DMS79 treated with DMSO at 0.1 percent for 48 hours (cell line): Measurements from ENCODE around the gene RGS6.

ENCODE experiments used
- DNase-seq: peaks from one replicate; lab custom pipeline; 2025; lab: John Stamatoyannopoulos, UW

RGS6 gene

DNA sequence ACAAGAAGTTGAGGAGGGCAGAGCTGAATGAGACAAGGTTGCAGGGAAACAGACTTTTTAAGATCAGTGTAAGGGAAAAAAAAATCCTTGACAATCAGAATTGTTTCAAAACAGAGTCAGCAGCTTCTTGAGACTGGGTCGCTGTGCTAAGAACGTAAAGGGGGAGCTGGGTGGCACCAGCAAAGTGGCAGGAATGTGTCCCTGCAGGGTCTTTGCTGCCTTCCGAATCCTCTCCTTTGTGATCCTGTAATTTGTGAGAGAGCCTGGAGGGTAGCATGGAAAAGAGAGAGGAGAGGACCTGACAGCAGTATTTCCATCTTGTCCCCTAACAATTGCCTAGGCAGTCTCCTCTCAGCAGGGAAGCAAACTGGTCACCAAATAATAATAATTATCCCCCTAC lies 472.8 kb downstream of the RGS6 start:
- no peak for DNase-seq

DNA sequence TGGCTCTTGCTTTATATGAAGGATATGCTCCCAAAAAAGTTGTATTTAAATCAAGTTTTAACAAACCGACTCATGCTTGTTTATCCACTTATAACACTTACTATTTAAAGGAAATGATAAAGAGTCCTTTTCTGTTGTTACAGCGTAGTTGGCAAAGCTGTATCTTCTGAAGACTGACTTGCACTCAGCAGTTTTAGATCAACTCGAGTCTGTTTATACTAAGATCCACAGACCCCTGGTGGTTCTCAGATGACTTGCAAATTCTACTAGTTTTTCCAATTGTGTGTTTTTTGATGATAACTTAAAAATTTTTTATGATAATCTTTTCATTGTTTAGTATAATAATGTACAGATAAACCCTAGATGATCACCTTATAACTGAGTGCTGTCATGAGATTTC lies 475.8 kb downstream of the RGS6 start:
- no peak for DNase-seq

DNA sequence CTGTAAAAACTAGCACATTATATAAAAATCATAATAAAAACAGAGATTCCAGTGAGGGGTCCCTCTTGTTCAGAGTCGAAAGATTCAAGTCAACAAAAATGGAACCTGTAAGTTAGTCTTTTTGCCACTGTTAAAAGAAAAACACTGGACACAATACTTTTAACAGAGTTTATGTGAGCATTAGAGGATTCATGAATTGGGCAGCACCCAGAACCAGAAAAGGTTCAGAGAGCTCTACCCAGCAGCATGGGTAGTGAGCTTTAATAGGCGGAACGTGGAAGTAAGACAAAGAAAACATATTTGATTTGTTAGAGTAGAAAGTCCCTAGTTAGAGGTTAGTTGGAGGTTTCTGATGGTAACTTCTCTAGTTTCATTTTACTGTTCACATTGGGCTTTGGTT lies 476.8 kb downstream of the RGS6 start:
- DNase-seq: no peak

DNA sequence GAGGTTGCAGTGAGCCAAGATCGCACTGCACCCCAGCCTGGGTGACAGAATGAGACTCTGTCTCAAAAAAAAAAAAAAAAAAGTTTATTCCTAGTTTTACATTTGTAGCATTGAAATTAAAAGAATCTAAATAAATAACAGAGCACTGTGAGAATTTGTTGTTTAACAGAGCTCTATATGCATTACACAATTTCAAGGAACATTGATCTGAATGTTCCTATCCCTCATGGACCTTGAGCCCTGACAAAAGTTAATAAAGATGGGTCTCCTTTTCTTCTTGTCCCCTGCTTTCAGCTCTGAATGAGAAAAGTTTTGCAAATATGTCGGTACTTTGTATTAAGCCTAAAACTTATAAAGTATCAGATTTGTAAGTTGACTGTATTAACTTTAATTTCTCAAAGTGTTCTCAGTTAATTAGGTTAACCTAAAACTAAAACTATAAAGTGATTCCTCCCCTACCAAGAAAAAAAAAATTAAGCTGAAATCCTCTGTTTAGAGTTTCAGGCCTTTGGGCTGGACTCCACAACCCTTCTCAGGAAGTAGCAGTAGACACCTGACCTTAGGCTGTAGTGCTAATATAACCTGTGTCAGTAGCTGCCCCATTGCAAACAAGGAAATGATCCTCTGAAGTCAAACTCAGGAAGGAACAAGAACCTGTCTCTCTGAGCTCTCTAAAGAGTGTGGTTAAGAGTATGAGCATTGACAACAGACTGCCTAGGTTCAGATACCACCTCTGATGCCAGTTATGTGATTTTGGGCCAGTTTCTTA lies 484.0 kb downstream of the RGS6 start:
- DNase-seq: no peak

DNA sequence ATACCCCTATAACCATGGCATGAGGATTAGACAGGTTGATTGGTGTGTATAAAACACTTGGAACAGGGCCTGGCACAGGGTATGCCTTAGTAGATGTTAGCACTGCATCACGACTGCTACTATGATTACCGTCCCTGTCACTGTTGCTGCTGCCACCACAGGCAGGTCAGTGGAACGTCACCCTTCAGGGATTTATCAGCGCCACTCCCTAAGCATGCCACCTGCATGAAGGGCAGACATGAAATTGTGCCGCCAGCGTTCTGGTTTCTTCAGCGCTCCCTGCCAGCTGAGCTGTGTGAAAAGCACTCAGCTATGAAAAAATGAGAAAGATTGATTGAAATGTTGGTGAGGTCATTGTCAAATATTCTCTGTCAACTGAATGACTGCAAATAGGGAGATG lies 484.7 kb downstream of the RGS6 start:
- DNase-seq: no peak

DNA sequence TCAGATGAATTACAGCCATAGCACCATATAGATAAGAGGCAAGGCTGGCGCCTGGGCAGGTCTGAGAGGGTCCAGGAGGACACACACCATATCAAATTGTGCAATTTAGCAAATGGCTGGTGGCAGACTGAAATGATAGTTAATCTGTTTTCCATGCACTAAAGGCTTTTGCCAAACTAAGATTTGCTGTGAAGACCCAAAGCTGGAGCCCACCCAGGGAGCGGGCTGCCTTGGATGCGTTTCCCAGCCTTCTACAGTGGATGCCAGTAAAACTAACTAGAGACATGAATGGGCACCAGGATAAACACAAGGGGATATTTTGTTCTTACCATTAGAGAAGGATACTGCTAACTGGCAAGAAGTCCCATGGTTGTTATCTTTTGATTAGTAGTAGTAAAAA lies 486.6 kb downstream of the RGS6 start:
- no peak for DNase-seq

DNA sequence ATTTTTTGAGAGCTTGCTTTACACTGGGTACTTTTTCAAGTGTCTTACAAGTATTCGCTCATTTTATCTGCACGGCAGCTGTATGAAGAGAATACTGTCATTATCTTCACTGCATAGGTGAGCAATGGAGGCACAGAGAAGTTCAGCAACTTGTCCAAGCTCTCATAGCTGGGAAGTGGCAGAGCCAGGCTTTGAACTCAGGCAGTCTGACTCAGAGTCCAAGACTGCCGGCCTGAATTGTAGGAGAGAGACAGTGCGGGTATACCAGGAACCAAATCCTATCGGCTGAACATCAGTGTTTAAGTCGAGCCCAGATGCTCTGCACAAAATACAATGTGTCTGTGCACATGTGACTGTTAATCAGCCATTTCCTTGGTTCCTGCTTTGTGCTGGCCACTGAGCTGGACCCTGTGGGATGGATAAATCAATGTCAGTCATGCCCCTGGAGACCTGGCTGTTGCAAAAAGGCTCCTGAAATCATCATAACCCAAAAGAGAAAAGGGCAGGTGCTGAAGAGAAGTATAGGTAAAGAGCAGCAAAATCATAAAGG lies 487.1 kb downstream of the RGS6 start:
- DNase-seq: no peak

DNA sequence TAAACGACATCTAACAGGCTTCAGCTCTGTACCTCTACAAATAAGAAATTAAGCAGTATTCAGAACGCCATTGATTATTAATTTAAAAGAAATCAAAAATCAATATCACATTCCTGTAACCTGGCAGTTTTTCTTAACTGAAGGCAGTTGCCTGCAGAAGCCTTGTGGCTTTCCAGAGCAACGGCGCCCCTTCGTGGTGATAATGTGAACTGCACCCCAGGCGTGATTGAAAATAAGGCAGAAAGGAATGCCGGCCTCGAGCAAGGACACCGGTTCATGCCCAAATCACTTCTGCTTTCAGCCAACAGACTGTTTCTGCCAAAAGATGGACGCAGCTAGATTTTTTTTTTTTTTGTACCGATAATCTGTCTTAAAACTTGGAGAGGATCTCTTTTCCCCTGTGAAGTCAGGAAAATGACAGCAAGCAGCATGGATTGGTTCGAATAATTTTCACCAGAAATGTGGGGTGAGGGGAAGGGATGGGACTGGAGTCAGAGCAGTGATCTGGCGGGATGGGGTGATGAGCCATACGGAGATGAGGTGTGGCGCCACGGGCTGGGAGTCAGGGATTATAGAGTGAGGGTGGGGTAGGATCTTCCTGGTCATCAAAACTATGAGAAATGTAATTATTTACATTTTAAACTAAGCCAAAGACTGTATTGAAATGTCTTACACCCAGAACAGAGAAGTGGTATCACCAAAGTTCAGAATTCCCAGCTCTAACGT lies 488.7 kb downstream of the RGS6 start:
- peak; percentile 78 for DNase-seq

DNA sequence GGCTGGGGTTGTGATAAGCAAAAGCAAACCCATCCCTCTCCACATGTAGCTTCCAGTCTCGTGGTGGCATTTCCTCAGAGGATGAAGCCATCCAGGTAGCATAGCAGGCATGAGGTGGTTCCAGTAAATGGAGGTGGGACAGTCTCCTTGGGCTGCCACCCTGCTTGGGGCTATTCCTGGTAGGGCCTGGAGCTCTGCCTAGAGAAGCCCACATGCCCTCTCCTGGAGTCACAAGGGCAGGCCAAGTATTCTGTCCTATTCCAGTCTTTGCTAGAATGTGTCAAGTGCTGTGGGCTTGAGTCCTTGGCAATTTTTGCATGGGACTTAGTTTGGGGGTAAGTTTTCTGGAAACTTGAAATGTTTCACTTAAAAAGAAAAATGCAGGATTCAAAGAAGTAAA lies 491.7 kb downstream of the RGS6 start:
- no peak for DNase-seq

DNA sequence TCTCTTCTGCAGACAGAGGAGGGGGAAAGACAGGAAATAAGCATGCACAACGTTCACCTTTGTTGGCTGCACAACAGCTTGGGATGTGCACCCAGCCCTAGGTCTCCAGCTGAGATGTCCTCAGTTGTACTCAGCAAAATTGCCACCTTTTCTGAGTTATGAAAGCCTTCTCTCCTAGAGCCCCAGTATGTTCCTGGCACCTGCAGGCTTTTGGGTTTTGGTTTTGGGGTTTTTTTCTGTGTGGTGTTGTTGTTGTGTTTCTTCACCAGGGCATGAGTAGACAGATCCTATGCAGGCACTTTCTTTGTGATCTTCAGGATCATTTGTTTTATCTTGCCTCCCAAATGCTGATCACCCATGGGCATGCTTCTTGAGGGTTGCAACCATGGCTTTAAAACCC lies 498.2 kb downstream of the RGS6 start:
- no peak for DNase-seq

DNA sequence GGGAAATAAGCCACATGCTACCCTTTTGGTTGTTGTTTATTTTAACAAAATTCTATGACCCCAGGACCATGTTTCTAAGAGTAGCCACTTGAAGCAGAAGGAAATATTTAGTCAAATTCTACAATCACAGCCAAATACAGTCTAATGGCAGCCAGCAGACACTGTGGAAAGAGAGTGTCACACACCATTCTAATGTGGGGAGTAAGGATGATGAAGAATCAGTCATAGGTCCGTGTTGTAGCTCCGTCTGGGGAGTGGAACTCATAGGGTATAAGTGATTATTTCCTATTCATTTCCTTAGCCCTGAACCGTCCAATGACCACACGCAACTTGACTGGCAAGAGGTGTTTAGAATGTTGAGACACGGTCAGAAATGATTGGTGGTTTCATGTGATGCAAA lies 500.5 kb downstream of the RGS6 start:
- no peak for DNase-seq

DNA sequence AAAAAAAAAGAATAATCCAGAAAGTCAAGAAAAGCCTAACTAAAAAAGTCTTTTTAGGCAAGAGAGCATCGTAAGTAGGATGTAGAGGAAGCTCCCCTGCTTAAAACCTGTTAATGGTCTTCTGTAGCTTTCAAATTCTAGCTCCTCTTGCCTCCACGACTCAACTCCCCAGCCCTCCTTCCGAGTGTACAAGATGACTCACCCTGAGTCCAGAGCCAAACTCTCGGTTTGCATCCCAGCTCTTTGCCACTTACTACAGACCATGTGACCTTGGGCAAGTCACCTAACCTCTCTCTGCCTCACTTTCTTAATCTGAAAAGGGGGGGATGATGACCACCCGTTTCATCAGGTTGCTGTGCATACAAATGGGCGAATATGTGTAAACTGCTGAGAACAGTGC lies 501.3 kb downstream of the RGS6 start:
- no peak for DNase-seq

DNA sequence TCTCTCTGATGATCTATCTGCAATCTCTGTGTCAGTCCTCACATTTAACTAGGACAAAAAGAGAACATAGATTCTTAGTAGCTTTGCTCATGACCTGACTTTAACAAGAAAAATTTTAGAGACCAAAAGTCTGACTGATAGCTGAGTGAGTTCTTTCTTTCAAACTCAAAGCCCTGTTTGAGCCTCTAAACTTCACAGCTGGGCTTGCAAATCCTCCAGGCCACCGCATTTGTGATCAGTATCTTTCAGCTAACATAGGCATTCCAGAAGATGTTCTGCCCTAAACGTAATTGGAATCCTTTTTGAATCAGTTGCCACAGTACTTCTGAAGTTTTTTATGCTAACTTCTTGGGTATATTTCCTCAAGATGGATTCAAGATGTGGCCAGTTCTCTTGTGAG lies 502.6 kb downstream of the RGS6 start:
- no peak for DNase-seq

DNA sequence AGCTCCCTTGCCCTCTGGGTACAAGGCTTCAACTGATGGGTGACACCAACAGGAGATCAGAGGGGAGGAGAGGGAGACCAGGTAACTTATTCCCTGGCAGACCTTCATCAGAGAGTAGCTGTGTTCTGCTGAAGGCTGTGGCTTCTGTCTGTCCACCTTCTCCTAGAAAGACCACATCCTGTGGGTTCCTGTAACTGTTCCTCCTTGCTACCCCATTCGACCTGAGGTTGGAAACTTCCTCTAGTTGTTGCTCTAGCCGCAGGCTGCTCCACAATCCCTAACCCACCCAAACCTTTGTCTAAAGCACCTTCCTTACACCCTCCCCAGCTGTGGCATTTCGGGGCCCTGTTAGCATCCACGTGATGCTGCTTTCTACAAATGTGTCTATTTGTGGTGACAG lies 507.5 kb downstream of the RGS6 start:
- no peak for DNase-seq

DNA sequence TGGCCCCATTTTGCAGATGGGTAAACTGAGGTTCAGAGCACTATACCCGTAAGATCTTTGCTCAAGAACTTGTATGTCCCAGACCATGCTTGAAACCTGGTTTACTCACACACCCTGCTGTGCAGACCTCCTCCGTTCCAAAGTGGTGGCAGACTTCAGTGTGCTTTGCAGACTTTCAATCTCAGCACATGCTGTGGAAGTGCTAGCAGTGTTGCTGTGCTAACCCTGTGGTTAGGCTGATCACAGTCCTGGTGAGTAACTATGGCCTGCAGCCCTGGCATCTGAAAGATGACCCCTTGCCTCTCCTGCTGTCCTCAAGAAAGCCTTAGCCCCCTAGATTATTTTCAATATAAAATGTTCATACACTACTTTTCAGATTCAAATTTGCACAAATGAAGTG lies 511.0 kb downstream of the RGS6 start:
- no peak for DNase-seq

DNA sequence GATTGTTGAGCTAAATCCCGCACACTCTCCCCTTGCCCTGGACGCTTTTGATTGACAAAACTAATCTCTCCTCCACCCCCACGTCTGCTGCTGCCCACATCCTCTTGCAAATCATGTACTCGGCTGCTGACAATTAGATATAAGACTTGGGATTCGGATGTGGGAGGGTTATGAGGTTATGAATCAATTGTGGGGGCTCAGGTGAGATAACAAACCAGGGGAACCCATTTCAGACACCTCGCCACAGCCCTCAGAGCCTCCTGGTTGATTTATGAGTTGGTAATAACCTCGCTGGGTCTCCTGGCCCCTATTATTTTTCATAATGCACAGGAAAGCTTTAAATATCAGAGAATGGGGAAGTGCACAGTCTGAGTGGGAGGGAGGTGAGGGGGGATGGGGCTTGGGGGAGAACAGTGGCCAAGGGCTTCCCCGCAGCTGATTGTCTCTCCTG lies 511.8 kb downstream of the RGS6 start:
- no peak for DNase-seq

DNA sequence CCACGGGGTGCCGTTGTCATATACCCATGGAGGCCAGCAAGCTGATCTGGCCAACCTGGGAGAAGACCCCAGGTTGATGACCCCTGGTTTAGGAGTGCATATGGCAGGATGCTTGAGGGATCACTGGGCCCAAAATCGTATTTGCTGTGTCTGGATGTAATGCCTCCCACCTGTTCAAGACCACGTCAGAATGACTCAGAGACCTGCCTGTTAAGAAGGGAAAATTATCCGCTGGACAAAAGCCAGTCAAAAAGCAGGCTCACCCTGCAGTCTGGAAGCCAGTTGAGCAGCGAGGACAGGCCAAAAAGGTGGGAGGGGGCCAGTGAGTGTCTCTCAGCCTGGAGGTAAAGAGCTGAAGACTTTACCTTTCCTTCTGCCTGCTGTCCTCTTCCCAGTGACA lies 512.5 kb downstream of the RGS6 start:
- DNase-seq: no peak

DNA sequence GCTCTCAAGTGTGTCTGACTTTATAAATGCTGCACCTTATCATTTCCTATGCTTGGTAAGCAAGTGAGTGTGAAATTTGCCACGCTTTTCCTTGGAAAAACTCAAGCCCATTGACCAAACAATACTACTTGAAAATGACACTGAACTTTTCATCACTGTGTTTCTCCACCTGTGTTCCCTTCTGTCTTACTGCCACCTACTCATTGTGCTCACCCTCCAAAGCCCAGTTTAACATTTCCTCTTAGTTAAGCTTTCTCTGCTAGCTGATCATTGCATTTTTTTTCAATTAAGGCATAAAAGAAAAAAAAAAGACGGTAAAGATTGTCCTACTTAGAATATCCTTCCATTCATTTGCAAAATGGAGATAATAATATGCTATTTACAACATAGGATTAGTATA lies 516.0 kb downstream of the RGS6 start:
- no peak for DNase-seq

DNA sequence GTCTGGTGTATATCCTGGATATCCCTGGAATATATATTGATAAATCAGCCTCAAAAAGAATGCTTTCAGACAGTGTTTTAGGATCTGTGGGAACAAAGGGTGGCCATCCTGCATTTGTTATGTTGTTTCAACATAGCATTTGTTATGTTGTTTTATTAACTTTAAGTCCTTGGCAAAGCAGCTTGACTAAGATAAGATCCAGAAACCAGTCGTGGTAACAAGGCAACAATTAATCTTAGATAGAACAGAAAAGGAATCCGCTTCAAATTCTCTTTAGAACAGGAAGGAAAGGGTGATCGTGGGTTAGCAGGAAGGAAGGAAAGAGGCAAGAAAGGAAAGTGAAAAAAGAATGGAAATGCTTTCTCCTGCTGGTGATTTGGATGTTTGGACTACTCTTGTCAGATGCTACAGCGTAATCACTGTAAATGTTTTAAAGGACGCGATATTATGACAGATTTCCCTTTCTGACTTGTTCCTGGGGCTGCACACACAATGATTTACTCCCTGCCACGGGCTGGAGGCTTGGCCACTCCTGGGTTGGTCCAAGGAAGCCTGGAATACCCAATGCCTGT lies 518.3 kb downstream of the RGS6 start:
- DNase-seq: no peak

DNA sequence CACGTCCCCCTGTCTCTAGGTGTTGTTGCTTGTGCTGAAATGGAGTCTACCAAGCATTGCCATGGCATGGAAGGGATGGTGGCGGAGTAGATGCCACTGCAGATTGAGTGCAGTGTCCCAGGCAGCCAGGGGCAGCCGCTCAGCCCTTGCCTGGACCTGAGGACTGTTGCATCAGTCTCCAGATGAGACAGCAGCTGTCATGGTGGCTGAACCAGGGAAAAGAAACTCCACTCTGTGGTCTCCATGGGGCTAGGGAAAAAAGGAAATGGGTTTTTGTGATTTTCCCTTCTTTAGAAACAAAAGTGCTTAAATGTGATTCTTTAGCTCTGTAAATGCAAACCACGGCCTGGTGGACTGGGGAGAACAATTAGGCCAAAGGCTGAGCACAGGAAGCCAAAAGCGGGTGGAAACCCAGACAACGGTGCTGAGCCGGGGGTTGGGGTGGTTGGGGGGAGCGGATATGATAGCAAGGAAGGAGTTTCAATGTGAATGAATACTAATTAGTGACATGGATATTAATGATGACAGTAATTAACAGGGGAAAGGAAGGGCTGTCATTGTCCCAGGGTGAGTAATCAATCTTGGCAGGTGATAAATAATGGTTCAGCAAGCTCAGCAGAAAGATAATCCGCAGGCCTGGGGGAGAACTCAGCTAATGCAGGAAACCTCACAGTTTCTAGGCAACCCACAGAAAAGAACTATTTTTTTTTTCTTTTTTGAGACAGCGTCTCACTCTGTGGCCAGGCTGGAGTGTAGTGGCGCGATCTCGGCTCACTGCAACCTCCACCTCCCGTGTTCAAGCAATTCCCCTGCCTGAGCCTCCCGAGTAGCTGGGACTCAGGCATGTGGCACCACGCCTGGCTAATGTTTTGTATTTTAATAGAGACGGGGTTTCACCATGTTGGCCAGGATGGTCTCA lies 519.1 kb downstream of the RGS6 start:
- peak; percentile 18 for DNase-seq

DNA sequence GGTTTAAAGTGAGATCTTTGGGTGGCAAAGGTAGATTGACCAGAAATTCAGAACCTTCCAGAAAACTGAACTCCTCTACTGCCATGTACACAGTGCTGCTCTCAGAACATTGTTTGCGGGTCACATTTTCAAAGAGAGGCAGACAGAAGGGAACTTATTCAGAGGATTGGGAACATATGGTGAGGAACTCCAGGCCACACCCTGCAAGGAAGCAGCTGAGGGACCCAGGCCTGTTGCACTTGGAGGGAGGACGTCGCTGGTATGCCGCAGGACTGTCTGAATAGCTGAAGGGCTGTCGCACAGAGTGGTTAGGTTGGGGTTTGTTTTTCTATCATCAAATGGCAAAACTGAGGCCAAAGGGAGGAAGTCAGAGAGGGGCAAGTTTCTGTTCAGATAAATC lies 520.5 kb downstream of the RGS6 start:
- DNase-seq: no peak
